Upper lobe of right lung (tissue), 1 donor: ENCODE measurements around the gene PLEKHH1. TPM values are rescaled to one million over a fixed set of nuclear protein-coding genes. Genes with fewer than 3 reads are reported as not detected.

Experiments
- ATAC-seq: fragments of 200-7000 bp; cut with Tn5 transposase; one replicate; pipeline ENCODE4 v1.9.1; 2020; ENCODE audit warnings: mild to moderate bottlenecking, moderate library complexity
- DNase-seq: peaks from one replicate; pipeline ENCODE4 v3.0.0-alpha.2; 2020
- H3K27ac ChIP-seq: fragments of 200-600 bp; one replicate; pipeline ENCODE4 v1.8.0; 2022
- H3K27me3 ChIP-seq: fragments of 200-600 bp; one replicate; pipeline ENCODE4 v1.8.0; 2022; ENCODE audit warnings: mild to moderate bottlenecking
- H3K36me3 ChIP-seq: fragments of 200-600 bp; one replicate; pipeline ENCODE4 v1.8.0; 2022
- H3K4me1 ChIP-seq: fragments of 200-600 bp; one replicate; pipeline ENCODE4 v1.8.0; 2022
- H3K4me3 ChIP-seq: fragments of 200-600 bp; one replicate; pipeline ENCODE4 v1.8.0; 2022; ENCODE audit warnings: mild to moderate bottlenecking
- H3K9me3 ChIP-seq: fragments of 200-600 bp; one replicate; pipeline ENCODE4 v1.8.0; 2022
- intact Hi-C: fragments of 100-400 bp; cut with DNase I; formaldehyde crosslinking; loops from one replicate; pipeline ENCODE4 v1.11.0; 2022
- total RNA-seq: library from RNA; stranded (reverse); fragmentation: NEBNext Ultra II Directional; extraction: Animal tissue kit (Norgen Biotek cat#: 25700); gene quantifications from one replicate; pipeline ENCODE4 v1.2.1, GENCODE V29; 2021
- TF ChIP-seq, protein P1 (sequence below): fragments of 200-600 bp; IDR thresholded peaks from one replicate; pipeline ENCODE4 v1.8.0; 2022; ENCODE audit warnings: antibody characterized with exemption
- donor health status: DM: no; HTN: yes; CAD: no; lungs with severe emphysema.

PLEKHH1 gene
- total RNA-seq, 1 donor from 2014 or later: 2.3 TPM

DNA sequence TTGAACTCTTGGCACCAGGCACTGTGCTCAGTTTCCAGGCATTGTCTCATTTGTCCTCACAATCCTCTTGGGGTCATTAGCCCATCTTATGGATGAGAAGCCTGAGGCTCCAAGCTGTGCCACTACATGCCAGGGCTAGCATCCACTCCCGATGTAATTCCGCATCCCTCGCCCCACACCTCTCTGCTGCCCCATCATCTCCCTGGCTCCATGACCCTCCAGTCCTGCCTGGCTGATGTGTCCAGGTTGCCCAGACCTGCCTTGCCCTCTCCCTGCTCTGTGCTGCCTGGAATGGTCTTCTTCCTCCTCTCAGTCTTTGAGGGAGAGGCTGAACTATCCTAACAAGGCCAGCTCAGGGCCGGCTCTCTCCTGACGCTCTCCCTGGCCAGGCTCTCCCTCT, 39.5 kb downstream of the PLEKHH1 start:
- ATAC-seq (no peak), DNase-seq (peak; percentile 42)
- intact Hi-C loops: no loop called here
- H3K27me3 ChIP-seq: no peaks in the 10 kb centered on the region
- no peaks in the 10 kb centered on the region for H3K4me1 ChIP-seq
- TF ChIP-seq, protein P1, sequence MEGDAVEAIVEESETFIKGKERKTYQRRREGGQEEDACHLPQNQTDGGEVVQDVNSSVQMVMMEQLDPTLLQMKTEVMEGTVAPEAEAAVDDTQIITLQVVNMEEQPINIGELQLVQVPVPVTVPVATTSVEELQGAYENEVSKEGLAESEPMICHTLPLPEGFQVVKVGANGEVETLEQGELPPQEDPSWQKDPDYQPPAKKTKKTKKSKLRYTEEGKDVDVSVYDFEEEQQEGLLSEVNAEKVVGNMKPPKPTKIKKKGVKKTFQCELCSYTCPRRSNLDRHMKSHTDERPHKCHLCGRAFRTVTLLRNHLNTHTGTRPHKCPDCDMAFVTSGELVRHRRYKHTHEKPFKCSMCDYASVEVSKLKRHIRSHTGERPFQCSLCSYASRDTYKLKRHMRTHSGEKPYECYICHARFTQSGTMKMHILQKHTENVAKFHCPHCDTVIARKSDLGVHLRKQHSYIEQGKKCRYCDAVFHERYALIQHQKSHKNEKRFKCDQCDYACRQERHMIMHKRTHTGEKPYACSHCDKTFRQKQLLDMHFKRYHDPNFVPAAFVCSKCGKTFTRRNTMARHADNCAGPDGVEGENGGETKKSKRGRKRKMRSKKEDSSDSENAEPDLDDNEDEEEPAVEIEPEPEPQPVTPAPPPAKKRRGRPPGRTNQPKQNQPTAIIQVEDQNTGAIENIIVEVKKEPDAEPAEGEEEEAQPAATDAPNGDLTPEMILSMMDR: no peak
- no peaks in the 10 kb centered on the region for H3K9me3 ChIP-seq
- H3K27ac ChIP-seq: no peak overlapping the region
- H3K36me3 ChIP-seq: no peaks in the 10 kb centered on the region
- H3K4me3 ChIP-seq: no peak overlapping the region

DNA sequence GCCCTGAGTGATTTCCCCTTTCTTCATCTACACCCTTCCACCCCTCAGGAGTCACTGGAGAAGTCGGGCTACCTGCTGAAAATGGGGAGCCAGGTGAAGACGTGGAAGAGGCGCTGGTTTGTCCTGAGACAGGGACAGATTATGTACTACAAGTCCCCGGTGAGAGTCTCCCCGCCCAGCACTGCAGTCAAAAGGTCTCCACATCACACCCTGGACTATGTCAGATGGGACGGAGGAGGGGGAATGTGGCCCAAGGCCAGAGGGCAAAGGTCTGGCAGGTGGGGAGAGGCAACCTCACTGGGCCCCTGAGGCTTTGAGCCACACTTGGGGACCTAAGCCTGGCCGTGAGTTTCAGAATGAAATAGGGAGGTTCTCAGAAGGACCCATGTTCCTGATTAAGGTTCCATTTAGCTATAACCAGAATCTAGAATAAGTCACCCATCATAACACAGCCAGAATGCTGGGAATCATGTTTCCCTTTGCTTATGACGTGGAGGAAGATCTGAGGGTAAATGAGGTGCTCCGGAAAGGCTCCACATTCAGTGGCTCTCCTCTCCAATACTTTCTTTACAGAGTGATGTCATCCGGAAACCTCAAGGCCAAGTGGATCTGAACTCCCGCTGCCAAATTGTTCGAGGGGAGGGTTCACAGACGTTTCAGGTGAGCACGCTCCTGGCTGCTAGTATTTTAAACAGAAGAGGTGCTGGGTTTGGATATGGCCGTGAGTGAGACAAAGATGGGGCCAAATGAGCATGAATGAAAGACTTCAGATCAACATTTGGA, 40.3 kb downstream of the PLEKHH1 start:
- TF ChIP-seq, protein P1: no peak
- peak; percentile 38 for DNase-seq
- Histone ChIP-seq H3K36me3 (no peaks in the 10 kb centered on the region), H3K27me3 (no peaks in the 10 kb centered on the region), H3K9me3 (no peaks in the 10 kb centered on the region), H3K4me1 (no peaks in the 10 kb centered on the region), H3K4me3 (no peak overlapping the region), H3K27ac (no peak overlapping the region)
- intact Hi-C loops: no loop called here
- no peak for ATAC-seq

DNA sequence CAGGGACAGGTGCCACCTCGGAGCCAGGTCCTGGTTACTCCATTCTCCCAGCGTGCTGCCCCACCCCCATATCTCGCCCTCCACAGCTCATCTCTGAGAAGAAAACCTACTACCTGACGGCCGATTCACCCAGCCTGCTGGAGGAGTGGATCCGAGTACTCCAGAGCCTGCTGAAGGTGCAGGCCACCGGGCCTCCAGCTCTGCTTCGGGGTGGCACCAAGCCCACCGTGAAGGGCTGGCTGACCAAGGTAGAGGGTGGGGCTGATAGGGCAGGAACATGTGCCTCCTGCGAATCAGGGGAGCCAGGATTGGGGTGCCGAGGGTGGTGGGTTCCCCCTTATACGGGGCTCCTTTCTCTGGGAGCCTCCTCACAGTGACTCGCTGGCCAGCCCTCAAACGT, 41.1 kb downstream of the PLEKHH1 start:
- no peaks in the 10 kb centered on the region for H3K4me1 ChIP-seq
- no peak overlapping the region for H3K27ac ChIP-seq
- no peaks in the 10 kb centered on the region for H3K27me3 ChIP-seq
- no peak overlapping the region for H3K4me3 ChIP-seq
- H3K36me3 ChIP-seq: no peaks in the 10 kb centered on the region
- TF ChIP-seq, protein P1: no peak
- DNase-seq (peak; percentile 56), ATAC-seq (no peak)
- intact Hi-C loops: no loop called here
- H3K9me3 ChIP-seq: no peaks in the 10 kb centered on the region

DNA sequence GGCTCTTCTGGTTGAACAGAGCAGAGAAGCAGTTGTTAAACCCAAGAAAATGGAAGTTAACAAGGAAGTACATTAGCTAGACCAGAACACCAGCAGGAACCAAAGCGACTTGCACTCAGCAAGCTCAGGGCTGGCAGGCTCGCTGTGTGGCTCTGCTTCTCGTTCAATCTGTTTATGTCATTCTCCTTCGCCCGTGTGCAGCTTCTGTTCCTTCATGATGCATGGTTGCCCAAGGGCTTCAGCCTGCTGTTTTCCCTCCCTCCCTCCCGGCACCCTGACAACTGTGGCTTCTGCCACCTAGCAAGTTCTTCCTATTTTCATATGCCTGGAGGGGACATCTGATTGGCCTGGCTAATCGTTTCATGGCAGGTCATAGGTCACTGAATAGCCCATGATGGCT, 41.7 kb downstream of the PLEKHH1 start:
- intact Hi-C loops: loop anchor here (5.0 kb wide), 1 partner anchor 148 kb away; no protein-coding TSS in a partner anchor
- no peaks in the 10 kb centered on the region for H3K36me3 ChIP-seq
- H3K4me3 ChIP-seq: no peak overlapping the region
- H3K4me1 ChIP-seq: no peaks in the 10 kb centered on the region
- H3K27ac ChIP-seq: no peak overlapping the region
- ATAC-seq (no peak), DNase-seq (peak; percentile 21)
- H3K27me3 ChIP-seq: no peaks in the 10 kb centered on the region
- TF ChIP-seq, protein P1: no peak
- no peaks in the 10 kb centered on the region for H3K9me3 ChIP-seq

DNA sequence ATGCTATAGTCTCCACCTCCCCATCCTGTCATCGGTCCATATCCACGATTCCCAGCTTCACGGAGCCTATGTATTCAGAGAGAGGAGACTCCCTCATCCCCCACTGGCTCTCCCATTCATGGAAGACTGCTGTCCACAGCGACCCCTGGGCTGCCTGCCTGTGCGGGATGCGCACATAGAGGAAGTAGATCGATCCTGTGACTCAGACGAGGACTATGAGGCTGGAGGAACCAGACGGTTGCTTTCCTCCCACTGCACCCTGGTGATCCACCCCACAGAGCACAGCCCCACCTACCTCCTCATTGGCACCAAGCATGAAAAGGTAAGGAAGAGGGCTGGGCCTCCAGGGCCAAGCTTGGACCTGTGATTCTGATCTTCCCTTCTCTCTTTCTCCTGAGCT, 42.6 kb downstream of the PLEKHH1 start:
- no peaks in the 10 kb centered on the region for H3K36me3 ChIP-seq
- intact Hi-C loops: loop anchor here (5.0 kb wide), 1 partner anchor 148 kb away; no protein-coding TSS in a partner anchor
- no peak overlapping the region for H3K4me3 ChIP-seq
- H3K27me3 ChIP-seq: no peaks in the 10 kb centered on the region
- no peaks in the 10 kb centered on the region for H3K9me3 ChIP-seq
- peak; percentile 64 for DNase-seq
- ATAC-seq: peak; percentile 58
- TF ChIP-seq, protein P1: no peak
- H3K27ac ChIP-seq: no peak overlapping the region
- no peaks in the 10 kb centered on the region for H3K4me1 ChIP-seq
